ENCODE results near the gene MYO1C. TPM values are rescaled to one million over a fixed set of nuclear protein-coding genes. Genes with fewer than 3 reads are reported as not detected.

MYO1C gene
- total and polyA plus RNA-seq, 2 donors (not counting 1 experiment from before 2014, with no cell fraction given), result 164 to 190 TPM

DNA sequence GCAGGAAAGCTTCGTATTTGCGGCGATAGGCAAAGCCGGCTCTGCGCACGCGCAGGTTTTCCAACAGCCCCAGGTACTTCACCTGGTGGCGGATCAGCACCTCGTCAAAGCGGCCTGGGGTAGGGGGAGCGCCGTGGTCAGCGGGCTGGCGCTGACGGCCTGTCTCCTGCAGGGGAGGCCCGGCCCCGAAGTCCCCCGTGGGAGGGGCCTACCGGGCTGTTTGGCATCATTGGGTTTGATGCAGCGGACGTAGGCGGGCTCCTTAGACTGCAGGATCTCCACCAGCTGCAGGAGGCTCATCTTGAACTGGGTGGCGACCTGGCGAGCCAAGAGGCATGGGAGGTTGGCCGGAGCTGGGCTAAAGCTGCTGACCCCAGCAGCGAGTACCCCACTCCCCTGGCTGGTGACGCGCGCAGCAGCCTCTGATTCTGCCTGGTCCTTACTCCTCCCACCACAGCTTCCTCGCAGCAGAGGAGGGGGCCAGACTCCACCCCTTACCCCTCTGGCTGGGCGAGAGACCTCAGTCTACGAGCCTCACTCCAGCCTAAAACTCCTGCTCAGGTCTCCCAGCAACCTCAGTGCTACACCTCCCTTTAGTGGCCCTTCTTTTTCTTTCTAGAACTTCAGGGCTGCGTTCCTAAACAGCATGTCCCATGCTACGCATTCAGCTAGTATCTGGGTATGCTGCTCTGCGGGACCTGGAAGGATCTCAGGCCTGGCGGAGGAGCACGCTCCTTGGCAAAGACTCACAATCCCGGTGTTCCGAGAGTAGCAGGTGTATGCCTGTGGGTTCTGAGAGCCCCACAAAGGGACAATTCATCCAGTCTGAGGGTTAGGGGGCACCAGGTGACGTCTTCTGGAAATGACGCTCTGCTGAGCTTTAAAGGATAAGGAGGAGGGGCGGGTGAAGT is 20.3 kb downstream of the MYO1C start:
- Histone ChIP-seq H3K27ac (ENCODE audit: insufficient read depth, low read length) (no peak overlapping the region), H3K27me3 (ENCODE audit: control insufficient read depth, insufficient read depth, low read length) (no peaks in the 10 kb centered on the region), H4K20me1 (ENCODE audit: control insufficient read depth, extremely low read depth, insufficient read depth, low read length) (no peaks in the 10 kb centered on the region), H3K36me3 (ENCODE audit: control insufficient read depth, insufficient read depth, low read length) (peaks cover 46% of the 10 kb centered on the region), H3K4me3 (replicated peaks in 1 of 4; ENCODE audit: control extremely low read depth in 1 of 4, insufficient read depth in 1 of 4, low read depth in 3 of 4, low read length in 4 of 4) (no peak overlapping the region), H3K4me2 (ENCODE audit: extremely low read depth, insufficient read depth, low read length) (no peak overlapping the region), H3K4me1 (ENCODE audit: control insufficient read depth, extremely low read depth, insufficient read depth, low read length) (no peaks in the 10 kb centered on the region), H2AFZ (ENCODE audit: low read length) (no peak overlapping the region), H3K79me2 (ENCODE audit: control insufficient read depth, insufficient read depth, low read length) (no peaks in the 10 kb centered on the region), H3K9ac (ENCODE audit: insufficient read depth, low read length) (no peak overlapping the region), H3K9me3 (ENCODE audit: control insufficient read depth, insufficient read depth, low read depth, low read length) (no peaks in the 10 kb centered on the region)
- DNase-seq (ENCODE audit: low read depth in 2 of 2), result no peak
- TF ChIP-seq EZH2 (IDR thresholded peaks at IDR 0.05; ENCODE audit: low read length, missing control alignments), result no peak

DNA sequence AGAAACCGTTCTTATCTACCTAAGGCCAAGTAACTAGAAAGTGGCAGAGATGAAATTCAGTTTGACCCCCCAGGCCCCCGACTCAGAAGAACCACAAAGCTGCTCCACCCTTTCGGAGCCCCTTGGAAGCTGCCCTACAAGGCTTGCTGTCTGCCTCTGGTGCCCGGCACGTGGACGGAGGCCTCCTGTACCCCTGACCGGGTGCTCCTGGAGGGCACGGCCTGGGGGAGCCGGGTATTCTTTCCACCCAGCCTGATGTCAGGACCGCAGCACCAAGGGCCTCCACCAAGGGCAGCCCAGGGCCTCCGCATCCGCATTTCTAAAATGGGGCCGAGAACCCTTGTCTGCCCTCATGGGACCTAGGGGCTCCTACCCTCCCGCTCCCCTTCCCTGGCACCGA is 21.0 kb downstream of the MYO1C start:
- no peak overlapping the region for H2AFZ ChIP-seq (ENCODE audit: low read length)

GRCh38 chr17:1470755-1471462 is 21.6 kb downstream of the MYO1C start:
- Histone ChIP-seq H3K4me1 (ENCODE audit: control insufficient read depth, extremely low read depth, insufficient read depth, low read length) (no peaks in the 10 kb centered on the region), H3K9me3 (ENCODE audit: control insufficient read depth, insufficient read depth, low read depth, low read length) (no peaks in the 10 kb centered on the region), H3K36me3 (ENCODE audit: control insufficient read depth, insufficient read depth, low read length) (peaks cover 49% of the 10 kb centered on the region), H2AFZ (ENCODE audit: low read length) (no peak overlapping the region), H3K27me3 (ENCODE audit: control insufficient read depth, insufficient read depth, low read length) (no peaks in the 10 kb centered on the region), H4K20me1 (ENCODE audit: control insufficient read depth, extremely low read depth, insufficient read depth, low read length) (no peaks in the 10 kb centered on the region), H3K79me2 (ENCODE audit: control insufficient read depth, insufficient read depth, low read length) (no peaks in the 10 kb centered on the region), H3K4me2 (ENCODE audit: extremely low read depth, insufficient read depth, low read length) (no peak overlapping the region), H3K4me3 (replicated peaks in 1 of 4; ENCODE audit: control extremely low read depth in 1 of 4, insufficient read depth in 1 of 4, low read depth in 3 of 4, low read length in 4 of 4) (no peak overlapping the region), H3K9ac (ENCODE audit: insufficient read depth, low read length) (no peak overlapping the region), H3K27ac (ENCODE audit: insufficient read depth, low read length) (no peak overlapping the region)
- TF ChIP-seq CTCF (conservative IDR thresholded peaks at IDR 0.05 in 1 of 2, IDR thresholded peaks at IDR 0.05 in 1 of 2; ENCODE audit: low read depth in 1 of 2, low read length in 2 of 2), result no peak
- TF ChIP-seq EZH2 (IDR thresholded peaks at IDR 0.05; ENCODE audit: low read length, missing control alignments), result no peak
- DNase-seq (ENCODE audit: low read depth in 2 of 2), result no peak

More for the DNA sequence above, 21.0 kb downstream of the MYO1C start:
- H3K4me1 ChIP-seq (ENCODE audit: control insufficient read depth, extremely low read depth, insufficient read depth, low read length), result no peaks in the 10 kb centered on the region
- H3K9me3 ChIP-seq (ENCODE audit: control insufficient read depth, insufficient read depth, low read depth, low read length), result no peaks in the 10 kb centered on the region
- peaks cover 48% of the 10 kb centered on the region for H3K36me3 ChIP-seq (ENCODE audit: control insufficient read depth, insufficient read depth, low read length)
- H3K4me2 ChIP-seq (ENCODE audit: extremely low read depth, insufficient read depth, low read length), result no peak overlapping the region
- no peak overlapping the region for H3K9ac ChIP-seq (ENCODE audit: insufficient read depth, low read length)
- H3K27ac ChIP-seq (ENCODE audit: insufficient read depth, low read length), result no peak overlapping the region
- H3K79me2 ChIP-seq (ENCODE audit: control insufficient read depth, insufficient read depth, low read length), result no peaks in the 10 kb centered on the region
- no peaks in the 10 kb centered on the region for H3K27me3 ChIP-seq (ENCODE audit: control insufficient read depth, insufficient read depth, low read length)
- no peak for DNase-seq (ENCODE audit: low read depth in 2 of 2)
- no peak overlapping the region for H3K4me3 ChIP-seq (replicated peaks in 1 of 4; ENCODE audit: control extremely low read depth in 1 of 4, insufficient read depth in 1 of 4, low read depth in 3 of 4, low read length in 4 of 4)
- no peaks in the 10 kb centered on the region for H4K20me1 ChIP-seq (ENCODE audit: control insufficient read depth, extremely low read depth, insufficient read depth, low read length)
- TF ChIP-seq EZH2 (IDR thresholded peaks at IDR 0.05; ENCODE audit: low read length, missing control alignments), result no peak
- TF ChIP-seq CTCF (conservative IDR thresholded peaks at IDR 0.05 in 1 of 2, IDR thresholded peaks at IDR 0.05 in 1 of 2; ENCODE audit: low read depth in 1 of 2, low read length in 2 of 2), result no peak
